Inflammatory macrophage (primary cell): ENCODE results near the gene PPIF.
A peak's percentile ranks its signal among the peaks of the same experiment; 100 is the strongest.

ENCODE experiments used
- DNase-seq, 2 donors: peaks; one replicate each; pipeline ENCODE4 v3.0.0-alpha.2; 2020 to 2022

PPIF gene

DNA sequence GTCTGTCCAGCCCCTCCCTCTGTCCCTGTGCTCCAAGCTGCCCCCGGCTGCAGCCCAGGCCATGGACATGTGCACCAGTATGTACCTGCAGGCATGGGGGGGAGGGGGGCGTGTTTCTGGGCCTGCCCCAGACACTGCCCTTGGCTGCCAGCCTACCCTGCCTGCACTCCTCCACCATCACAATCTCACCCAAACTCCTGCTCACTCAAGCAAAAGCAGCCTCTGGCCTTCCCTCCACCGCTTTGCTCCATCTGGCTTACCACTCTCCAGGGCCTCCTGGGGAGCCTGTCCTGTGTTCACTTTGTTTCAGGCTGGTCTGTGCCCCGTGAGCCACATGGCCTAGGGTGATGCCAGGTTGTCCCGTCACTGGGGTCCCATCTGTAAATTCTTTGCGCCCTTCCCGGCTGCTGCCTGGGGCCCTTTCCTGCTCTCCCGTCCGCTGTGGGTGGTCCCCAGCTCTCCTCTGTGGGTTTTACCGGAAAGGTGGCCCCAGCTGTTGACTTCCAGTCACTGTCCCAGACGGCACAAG lies 33.3 kb upstream of the PPIF start:
- no peak for DNase-seq

DNA sequence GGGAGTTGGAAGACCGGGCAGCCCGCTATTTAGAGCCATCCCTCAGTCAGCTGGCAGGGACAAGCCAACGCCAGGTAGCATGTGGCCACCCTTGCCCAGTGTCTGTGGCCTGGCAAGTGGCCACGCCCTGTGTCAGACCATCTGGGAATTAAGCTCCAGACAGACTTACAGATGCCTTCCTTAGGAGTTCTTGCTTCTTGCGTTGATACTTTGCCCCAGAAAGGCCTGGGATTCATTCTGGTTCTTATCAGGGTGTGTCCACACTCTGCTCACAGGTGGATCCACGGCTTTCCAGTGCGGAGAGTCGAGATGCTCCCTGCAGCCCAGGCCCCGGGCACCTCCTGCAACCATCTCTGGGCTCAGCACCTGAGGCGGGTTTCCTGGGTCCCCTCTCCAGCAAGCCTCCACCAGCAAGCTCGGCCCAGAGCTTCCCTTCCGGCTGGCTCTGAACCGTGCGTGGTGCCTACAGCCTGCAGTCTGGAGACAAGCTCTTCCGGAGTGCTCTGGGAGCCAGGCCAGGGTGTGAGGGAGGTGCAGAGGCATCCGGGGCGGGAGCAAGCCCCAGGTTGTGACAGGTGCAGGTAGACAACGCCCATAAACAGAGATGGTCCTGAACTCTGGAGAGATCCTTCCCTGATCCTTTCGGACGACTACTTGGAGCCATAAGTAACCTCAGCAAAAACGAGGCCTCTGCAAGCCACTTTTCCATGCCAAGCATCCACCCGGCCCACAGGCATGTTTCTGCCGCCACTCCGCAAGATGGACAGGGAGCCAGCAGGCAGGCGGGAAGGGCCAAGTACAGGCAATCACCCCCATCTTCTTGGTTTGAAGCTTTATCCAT lies 32.3 kb upstream of the PPIF start:
- no peak for DNase-seq

DNA sequence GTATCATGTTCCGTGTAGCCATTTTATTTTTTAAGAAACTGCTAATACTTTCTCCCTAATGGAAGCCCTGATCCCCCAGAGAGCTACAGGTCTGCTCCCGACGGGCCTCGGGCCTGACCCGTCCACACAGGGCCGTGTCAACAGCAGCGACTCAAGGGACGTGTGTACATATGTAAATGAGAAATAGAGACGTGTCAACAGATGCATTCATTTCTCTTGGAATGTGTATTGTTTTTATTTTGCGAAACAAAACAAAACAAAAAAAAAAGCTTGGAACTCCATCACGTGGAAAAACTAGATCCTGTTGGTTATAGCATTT lies 31.7 kb upstream of the PPIF start:
- DNase-seq, result no peak

DNA sequence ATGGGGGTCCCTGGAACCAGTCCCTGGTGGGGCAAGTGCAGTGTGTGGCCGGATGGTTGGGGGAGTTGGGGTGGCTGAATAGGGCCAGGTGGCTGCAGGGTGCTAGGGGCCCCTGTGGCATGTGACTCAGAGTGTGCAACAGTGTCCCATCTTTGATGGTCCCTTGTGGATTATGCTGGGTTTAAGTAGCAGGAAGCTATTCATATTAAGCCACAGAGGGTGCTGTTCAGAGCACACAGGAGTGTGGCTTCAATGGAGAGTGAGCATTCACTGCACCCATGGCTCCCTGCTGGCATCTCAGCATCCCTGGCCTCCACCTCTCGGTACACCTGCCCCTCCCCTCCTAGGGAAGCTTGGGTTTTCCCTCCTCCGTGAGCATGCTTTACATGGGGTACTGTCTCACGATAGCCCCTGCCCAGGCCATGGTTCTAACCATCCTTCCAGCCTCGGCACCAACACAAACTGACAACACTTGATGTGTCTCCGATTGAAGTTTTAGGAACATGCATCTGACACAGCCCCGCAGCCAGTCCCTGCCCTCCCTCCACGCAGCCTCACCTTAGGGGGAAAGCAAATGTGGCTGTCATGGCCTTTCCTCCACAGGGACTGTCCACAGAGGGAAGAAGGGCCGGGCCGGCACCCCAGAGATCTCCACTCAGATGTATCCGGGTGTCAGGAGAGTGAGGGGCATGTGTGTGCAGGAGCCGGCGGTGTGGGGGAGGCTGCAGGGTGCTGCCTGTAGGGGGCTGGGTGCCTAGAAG lies 30.4 kb upstream of the PPIF start:
- DNase-seq, result no peak

DNA sequence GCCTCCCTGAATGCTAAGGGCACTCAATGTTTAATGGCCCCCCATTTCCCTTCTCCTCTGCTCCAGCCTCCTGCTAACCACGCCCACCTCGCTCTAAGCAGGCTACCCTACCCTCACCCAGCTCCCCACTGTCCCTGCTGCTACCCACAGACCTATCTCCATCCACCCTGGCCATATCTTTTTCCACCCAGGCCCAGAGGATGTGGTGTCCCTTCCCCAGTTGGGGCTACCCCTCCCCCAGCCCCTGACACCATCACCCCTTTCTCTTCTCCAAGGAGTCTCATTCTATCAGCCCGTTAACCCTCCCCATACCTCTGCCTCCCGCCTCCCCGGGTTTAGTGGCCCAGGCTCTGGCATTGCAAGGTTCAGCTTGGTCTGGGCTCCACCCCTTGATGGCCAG lies 28.9 kb upstream of the PPIF start:
- no peak for DNase-seq

DNA sequence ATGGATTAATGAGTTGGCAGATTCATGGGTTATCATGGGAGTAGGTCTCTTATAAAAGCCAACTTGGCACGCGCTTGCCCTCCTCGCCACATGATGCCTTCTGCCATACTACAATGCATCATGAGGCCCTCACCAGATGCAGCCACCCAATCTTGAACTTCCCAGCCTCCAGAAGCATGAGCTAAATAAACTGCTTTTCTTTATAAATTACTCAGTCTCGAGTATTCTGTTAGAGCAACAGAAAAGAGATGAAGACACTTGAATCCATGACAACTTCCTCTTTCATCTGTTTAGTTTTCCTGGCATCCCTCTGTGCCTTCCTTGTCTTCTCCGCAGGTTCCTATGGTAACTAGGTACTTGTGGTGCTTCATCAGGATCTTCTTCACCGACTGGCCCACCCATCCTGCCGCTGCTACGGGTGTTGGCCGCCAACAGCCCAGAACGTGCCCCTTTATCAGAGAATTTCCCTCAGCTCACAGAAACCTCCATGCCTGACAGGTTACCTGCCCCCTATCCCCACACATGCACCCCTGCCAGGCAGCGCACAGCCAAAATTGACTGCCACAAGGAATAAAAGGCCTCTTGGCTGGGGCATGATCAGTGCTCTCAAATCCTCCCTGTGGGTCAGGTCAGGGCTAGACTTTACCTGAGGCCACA lies 28.0 kb upstream of the PPIF start:
- no peak for DNase-seq

DNA sequence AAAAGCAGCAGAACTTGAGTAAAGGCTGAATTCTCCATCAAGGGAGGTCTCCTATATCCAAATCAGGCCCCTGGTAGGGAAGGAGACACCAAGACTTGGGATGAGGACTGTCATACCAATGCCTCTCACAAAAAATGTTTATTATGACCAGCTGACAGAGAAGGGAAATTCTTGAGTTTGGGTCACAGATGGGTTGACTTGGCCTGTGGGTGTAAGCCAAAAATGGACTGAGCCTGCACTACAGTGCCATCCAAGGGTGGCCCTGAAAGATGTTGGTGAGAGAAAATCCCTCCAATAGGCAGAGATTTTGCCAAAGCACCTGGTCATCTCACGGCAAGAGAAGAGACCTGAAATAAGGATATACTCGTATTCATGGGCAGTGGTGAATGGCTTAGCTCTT lies 27.0 kb upstream of the PPIF start:
- DNase-seq, result no peak

DNA sequence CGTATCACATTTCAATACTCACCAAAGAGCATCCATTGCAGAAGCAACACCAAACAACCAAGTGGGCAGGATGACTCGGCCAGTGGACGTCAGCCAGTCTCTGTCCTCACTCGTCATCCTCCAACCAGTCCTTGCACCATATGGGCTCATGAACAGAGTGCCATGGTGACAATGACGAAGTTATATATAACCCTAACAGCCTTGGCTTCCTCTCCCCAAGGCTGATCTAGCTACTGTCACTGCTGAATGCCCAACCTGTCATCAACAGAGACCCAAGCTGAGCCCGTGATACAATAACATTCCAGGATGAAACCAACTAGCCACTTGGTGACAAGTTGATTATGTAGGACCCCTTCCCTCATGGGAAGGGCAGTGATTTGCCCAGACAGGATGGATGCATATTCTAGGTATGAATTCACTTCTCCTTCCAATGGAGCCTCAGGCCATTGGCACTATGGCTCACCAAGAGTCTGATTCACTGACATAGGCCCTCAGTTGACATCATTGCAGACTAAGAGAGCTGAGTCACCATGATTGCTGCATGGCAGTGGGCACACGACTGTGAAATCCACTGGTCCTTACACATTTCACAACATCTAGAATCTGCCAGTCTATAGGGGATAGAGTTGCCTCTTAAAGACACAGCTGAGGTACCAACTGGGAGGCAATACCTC lies 26.3 kb upstream of the PPIF start:
- DNase-seq, result peak; percentile 96

DNA sequence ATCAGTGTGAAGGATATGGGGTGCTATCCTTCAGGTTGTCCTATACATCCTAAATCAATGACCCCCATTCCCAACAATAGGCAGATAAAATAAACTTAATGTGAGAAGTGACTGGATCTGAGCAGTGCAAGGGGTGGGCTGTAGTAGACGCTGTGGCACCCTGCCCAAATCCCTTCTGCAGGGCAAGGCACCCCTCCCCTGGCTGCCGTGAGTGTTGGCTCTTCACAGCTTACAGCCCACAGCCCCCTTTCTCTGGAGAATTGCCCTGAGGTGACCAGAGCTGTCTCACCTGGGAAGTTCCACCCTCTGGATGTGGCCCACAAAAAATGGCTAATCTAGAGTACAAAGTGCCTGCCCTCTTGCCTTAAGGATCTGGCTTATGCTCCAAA lies 25.8 kb upstream of the PPIF start:
- DNase-seq, result no peak

DNA sequence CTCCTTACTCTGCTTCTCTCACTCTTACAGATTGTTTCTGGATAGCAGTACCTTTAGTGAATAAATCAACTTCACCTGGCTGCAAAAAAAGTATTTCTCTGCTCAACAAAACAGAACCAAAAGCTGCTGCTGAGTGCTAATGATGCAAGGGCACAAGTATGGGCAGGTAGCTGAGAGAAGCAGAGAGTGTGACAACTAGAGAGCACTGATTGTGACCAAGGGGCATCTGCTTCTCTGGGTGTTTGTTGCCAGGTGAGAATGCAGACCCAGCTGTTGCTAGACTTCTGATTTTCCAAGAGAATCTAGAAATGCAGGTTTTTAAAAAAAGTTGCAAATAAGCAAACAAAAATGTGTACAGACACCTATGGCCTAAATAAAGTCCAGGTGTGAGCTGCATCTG lies 25.3 kb upstream of the PPIF start:
- no peak for DNase-seq

DNA sequence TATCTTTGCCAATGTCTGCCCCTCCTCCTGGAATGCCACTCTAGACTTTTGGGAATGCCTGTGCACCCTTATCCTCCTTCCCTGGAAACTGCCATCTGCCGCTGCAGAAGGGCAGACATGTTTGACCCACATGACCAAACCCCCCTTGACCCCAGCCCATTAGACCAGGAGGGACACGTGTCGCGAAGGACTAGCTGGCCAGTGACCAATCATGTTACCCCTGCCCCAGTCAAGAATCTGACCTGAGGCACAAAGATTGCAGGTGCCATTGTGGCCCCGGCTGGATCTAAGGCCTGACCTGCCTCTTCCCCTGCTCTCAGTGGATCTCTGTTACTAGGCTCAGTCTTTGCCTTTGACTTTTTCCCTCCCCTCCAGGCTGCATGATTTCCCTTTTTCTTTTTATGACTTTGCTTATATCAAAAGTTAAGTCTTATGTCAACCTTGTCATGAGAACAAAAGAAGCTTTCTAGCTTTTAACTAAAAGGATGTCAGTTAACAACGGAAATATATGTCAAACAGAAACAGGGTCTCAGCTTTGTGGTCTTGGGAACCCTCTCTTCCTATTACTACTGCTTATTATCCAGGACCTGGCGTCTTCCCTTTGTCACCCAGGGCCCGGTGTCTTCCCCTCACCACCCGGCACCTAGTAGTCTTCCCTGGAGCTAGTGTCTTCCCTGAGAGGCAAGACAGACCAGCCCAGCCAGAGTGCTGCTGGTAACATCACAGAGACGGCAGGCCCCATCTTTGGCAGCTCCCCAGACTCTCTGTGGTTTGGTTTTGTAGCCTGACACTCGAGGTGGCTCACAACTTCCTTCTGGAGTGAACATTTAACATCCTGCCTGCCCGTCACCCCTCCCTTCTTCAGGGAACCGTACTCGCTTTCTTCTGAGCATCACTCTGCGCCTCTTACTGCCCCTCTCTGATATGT lies 24.4 kb upstream of the PPIF start:
- peak; percentile 68 to 73 for DNase-seq

DNA sequence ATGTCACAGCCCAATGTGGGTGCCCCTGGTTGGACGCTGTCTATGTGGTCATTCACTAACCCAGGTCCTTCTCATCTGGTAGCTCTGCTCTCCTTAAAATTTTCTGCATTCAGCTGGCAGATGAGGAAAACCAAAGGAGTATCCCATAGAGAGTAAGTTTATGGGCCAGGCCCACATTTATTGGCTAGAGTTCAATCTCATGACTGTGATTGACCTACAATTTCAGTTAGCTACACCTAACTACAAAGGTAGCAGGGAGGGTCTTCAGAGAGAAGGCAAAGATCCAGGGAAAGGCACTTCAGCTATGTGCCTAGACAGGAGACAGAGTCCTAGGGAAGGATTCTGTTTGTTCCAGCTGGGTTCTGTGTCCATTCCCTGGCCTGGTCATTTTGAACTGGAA lies 23.7 kb upstream of the PPIF start:
- no peak for DNase-seq

DNA sequence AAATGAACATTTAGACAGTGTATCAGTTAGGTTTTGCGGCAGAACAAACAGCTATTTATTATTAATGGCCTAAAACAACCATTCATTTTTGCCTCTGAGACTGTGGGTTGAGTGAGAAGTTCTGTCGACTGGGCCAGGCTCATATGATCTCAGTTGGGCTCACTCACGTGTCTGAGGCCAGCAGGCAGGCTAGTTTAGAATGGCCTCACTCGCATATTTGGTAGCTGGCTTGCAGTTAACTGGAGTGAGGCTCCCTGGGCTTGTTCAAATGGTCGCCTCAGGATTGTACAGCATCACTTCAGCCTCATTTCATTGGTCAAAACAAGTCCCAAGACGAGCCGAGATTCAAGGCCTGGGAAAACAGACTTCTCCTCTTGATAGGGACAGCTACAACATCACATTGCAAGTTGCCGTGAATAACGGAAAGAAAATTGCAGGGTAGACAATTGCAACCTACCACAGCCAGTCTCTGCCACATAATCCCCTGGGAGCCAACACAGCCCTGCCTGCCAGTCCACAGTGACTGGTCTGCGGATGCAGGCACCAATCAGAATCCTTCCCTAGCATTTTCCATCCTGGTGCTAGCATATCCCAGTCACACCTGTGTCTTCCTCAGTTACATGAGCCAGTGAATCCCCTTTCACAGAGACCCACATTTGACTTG lies 23.1 kb upstream of the PPIF start:
- DNase-seq, result no peak

DNA sequence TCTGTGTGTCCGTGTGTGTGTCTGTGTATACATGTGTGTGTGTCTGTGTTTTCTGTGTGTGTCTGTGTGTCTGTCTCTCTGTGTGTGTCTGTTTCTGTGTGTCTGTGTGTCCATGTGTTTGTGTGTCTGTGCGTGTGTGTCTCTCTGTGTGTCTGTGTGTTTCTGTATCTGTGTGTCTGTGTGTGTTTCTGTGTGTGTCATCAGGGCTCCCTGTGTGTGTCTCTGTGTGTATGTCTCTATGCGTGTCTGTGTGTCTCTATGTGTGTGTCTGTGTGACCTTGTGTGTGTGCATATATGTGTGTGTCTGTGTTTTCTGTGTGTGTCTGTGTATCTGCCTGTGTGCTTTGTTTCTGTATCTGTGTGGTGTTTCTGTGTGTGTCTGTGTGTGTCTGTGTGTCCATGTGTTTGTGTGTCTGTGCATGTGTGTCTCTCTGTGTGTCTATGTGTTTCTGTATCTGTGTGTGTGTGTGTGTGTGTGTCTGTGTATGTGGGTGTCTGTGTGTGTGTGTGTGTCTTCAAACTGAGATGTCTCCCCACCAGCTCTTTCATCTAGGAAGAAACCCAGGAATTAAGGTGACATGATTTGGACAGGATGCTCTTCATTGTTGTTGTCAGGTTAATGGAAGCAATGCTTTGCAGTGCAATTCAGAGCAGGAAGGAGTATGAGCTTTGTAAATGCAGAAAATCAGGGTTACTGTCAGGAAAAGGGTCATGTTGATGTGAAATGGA lies 20.7 kb upstream of the PPIF start:
- DNase-seq, result no peak

DNA sequence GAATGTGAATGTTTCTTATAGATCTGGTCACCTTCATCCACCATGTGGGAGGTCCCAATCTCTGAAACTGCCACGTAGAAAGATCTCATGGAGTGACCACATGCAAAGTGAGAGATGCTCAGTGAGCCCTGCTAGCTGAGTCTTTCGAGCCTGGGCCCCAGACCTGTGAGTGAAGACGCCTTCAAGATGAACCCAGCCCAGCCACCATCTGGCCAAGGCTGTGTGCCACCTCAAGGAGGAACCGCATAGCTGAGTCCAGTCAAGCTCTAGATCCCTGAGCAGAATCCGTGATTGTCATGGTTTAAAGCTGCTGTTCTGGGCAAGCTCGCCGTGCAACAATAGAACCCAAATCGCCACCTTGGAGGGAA lies 20.2 kb upstream of the PPIF start:
- DNase-seq, result no peak

DNA sequence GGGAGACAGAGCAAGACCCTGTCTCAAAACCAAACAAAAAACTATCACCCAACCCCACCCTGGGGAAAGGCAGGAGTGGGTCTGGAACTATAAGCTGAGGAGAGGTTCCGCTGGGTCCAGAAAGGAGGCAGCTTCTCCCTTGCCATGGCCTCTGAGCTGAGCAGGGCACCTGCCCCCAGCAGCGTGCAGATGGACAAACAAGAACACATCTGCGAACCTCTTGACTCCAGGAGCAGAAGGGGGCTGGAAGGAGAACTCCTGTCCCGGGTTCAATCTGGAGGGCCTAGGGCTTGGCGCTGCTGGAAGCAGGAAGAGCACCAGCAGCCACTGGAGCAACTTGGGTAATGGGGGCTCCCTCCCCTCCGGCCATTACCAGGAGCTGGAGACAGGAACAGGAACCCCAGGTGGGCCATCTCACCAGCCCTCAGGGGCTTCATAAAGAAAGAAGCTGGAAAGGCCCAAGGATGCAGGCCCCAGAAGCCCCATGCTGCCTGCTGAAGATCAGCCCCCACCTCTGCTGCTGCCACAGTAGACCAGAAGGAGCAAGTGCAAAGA lies 19.0 kb upstream of the PPIF start:
- no peak for DNase-seq

DNA sequence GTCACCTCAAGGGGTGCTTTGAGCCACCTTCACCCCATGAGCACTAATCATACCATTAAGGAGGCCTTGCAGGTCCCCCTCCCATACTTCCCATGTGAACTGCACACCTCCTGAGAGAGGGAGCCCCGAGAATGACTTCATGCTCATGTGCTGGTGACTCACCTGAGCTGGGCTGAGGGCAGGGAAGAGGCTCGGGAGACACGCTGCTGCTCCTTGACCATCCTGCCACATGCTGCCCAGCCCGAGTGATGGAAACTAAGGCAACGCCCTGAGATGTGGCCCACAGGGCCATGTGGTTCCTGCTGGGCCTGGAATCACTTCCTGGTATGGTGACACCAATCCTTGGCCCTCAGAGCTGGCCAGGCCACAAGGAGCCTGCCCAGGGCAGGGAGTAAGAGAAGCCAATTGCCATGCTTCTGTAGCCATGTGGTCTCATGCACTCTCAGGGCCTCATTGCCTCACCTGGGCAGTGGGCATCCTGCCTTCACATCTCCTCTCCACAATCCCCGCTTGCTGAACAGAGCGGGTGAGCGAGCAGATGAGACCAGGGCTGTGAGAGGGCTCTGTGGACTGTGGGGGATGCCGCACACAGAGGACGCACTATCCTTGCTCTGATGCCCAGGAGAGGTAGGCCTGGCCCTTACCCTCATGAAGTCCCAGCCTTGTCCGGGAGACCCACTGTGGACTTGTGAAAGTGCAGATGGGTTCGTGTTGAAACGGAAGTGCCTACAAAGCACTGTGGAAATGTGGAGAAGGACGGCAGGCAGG lies 18.3 kb upstream of the PPIF start:
- peak; percentile 51 to 58 for DNase-seq

DNA sequence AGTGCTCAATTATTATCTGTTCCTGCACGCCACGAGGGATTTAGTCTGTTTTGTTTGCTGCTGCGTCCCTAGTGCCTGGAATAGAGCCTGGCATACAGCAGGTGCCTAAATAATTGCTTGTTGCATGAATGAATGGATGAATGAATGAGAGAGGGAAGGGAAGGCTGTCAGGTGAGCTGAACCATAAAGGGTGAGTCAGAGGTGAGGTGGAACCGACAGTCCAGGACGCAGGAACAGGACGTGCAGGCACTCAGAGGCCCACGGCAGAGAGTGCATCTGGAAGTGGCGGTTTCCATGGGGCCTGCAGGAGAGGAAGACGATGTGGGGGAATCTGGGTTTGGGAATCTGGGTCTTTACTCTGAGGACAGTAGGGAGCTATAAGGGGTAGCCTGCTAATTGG lies 17.7 kb upstream of the PPIF start:
- DNase-seq, result no peak

DNA sequence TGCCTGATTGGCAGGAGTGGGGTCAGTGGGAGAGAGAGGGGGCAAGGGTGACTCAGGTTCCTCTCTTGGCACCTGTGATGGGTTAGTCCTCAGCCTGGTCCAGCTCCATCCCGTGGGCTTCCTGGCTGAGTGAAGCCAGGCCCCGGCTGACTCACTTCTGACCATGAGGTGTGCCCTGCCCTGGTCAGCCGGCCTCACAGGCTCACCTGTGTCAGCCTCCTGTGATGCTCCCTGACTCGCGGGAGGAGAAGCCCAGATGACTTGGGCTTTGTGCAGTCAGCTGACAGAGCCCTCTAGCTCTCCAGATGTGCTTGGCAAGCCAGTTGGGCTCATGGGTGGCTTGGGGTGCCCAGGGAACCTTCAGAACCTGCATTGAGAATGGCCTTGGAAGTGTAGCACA lies 16.0 kb upstream of the PPIF start:
- DNase-seq, result no peak

DNA sequence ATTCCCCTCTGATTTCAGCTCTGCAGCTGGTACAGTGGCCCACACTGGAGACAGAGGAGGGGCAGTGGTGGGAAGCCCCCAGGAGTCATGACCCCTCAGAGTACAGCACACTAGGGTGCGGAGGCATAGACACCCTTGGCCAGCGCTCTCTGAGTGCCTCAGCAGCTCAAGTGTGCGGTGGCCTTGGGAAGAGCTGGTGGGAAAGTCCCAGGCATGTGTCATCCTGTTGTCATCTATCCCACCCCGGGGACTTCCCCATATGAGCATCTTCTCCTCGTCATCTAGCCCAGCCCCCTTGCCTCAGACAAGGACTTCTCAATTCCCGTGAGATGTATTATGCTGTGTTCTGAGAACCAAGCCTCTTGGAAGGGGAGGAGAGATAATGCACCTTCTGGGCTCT lies 15.6 kb upstream of the PPIF start:
- peak; percentile 92 to 97 for DNase-seq
